ENCODE results near the gene ZFAND3. TPM values are rescaled to one million over a fixed set of nuclear protein-coding genes. Genes with fewer than 3 reads are reported as not detected.

Gene ZFAND3
- total RNA-seq, 1 donor from 2014 or later, result 32.7 TPM

DNA sequence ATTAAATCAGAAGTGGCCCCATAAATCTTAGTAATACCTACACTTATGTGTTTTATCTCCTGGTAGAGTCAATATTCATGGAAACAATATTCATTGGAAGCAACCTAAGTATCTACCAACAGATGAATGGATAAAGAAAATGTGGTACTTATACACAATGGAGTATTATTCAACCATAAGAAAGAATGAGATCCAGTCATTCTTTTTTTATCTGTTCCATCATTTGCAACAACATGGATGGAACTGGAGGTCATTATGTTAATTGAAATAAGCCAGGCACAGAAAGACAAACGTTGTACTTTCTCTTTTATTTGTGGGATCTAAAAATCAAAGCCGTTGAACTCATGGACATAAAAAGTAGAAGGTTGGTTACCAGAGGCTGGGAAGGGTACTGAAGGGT, 268.5 kb downstream of the ZFAND3 start:
- Histone ChIP-seq H3K27me3 (no peaks in the 10 kb centered on the region), H3K27ac (no peak overlapping the region), H3K4me3 (no peak overlapping the region), H3K36me3 (peaks cover 0 to 5% of the 10 kb centered on the region in 2 donors), H3K4me1 (peaks cover 0 to 10% of the 10 kb centered on the region in 2 donors), H3K9me3 (no peaks in the 10 kb centered on the region)
- intact Hi-C loops (cut with DNase I), result no loop called here
- TF ChIP-seq, protein P1, sequence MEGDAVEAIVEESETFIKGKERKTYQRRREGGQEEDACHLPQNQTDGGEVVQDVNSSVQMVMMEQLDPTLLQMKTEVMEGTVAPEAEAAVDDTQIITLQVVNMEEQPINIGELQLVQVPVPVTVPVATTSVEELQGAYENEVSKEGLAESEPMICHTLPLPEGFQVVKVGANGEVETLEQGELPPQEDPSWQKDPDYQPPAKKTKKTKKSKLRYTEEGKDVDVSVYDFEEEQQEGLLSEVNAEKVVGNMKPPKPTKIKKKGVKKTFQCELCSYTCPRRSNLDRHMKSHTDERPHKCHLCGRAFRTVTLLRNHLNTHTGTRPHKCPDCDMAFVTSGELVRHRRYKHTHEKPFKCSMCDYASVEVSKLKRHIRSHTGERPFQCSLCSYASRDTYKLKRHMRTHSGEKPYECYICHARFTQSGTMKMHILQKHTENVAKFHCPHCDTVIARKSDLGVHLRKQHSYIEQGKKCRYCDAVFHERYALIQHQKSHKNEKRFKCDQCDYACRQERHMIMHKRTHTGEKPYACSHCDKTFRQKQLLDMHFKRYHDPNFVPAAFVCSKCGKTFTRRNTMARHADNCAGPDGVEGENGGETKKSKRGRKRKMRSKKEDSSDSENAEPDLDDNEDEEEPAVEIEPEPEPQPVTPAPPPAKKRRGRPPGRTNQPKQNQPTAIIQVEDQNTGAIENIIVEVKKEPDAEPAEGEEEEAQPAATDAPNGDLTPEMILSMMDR (IDR thresholded peaks at IDR 0.05), result no peak
- no peak for DNase-seq (ENCODE audit: low spot score in 2 of 2)

GRCh38 chr6:38088829-38089228, 269.3 kb downstream of the ZFAND3 start:
- H3K4me3 ChIP-seq, result no peak overlapping the region
- TF ChIP-seq, protein P1 (IDR thresholded peaks at IDR 0.05), result no peak
- intact Hi-C loops (cut with DNase I), result no loop called here
- H3K36me3 ChIP-seq, result no peaks in the 10 kb centered on the region
- no peak overlapping the region for H3K27ac ChIP-seq
- H3K27me3 ChIP-seq, result no peaks in the 10 kb centered on the region
- no peaks in the 10 kb centered on the region for H3K9me3 ChIP-seq
- peaks cover 0 to 10% of the 10 kb centered on the region in 2 donors for H3K4me1 ChIP-seq
- no peak for DNase-seq (ENCODE audit: low spot score in 2 of 2)

DNA sequence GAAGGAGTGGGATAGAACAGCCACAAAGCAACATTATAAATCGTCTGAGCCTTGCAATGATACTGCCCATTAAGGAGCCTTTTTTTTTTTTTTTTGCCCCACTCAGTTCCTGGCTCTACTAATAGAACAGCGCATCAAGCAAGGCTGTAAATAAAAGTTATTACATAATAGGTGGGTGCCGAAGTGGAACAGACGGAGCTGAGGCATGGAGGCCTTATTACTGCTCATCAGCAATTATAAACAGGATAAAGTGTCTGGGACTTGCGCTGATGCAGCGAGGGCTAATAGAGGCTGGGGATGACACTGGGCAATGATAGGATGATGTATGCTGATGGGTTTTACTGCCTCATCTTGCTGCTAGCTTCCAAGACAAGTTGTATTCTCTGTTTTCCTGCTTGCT, 272.1 kb downstream of the ZFAND3 start:
- Histone ChIP-seq H3K36me3 (no peaks in the 10 kb centered on the region), H3K4me3 (no peak overlapping the region), H3K9me3 (no peaks in the 10 kb centered on the region), H3K27me3 (no peaks in the 10 kb centered on the region), H3K27ac (no peak overlapping the region), H3K4me1 (peaks cover 0 to 10% of the 10 kb centered on the region in 2 donors)
- intact Hi-C loops (cut with DNase I), result no loop called here
- no peak for DNase-seq (ENCODE audit: low spot score in 2 of 2)
- TF ChIP-seq, protein P1 (IDR thresholded peaks at IDR 0.05), result no peak

GRCh38 chr6:38092465-38092864, 272.9 kb downstream of the ZFAND3 start:
- Histone ChIP-seq H3K27ac (no peak overlapping the region), H3K36me3 (no peaks in the 10 kb centered on the region), H3K4me3 (no peak overlapping the region), H3K9me3 (no peaks in the 10 kb centered on the region), H3K27me3 (no peaks in the 10 kb centered on the region), H3K4me1 (peaks cover 0 to 10% of the 10 kb centered on the region in 2 donors)
- intact Hi-C loops (cut with DNase I), result no loop called here
- no peak for DNase-seq (ENCODE audit: low spot score in 2 of 2)
- TF ChIP-seq, protein P1 (IDR thresholded peaks at IDR 0.05), result no peak

DNA sequence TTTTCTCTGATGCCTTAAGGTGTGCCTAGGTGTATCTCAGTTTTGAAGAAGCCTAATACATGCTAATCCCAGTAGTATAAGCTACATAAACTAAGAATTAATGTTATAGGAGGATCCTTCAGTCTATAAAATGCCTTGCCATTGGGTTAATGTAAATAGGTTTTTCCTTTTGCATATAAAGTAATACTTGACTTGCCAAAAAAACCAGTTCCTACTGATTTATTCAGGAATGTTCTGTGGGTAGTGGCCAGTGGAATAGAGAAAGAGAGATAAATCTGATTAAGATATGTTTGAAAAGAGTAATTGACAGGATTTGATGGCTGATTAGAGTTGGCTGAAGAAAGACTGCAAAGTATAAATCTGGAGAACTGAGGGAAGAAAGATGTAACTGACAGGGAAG, 273.4 kb downstream of the ZFAND3 start:
- H3K9me3 ChIP-seq, result no peaks in the 10 kb centered on the region
- H3K27me3 ChIP-seq, result no peaks in the 10 kb centered on the region
- TF ChIP-seq, protein P1 (IDR thresholded peaks at IDR 0.05), result no peak
- no peak overlapping the region for H3K4me3 ChIP-seq
- DNase-seq (ENCODE audit: low spot score in 2 of 2), result no peak
- H3K4me1 ChIP-seq, result peaks cover 0 to 10% of the 10 kb centered on the region in 2 donors
- intact Hi-C loops (cut with DNase I), result no loop called here
- no peaks in the 10 kb centered on the region for H3K36me3 ChIP-seq
- H3K27ac ChIP-seq, result no peak overlapping the region

DNA sequence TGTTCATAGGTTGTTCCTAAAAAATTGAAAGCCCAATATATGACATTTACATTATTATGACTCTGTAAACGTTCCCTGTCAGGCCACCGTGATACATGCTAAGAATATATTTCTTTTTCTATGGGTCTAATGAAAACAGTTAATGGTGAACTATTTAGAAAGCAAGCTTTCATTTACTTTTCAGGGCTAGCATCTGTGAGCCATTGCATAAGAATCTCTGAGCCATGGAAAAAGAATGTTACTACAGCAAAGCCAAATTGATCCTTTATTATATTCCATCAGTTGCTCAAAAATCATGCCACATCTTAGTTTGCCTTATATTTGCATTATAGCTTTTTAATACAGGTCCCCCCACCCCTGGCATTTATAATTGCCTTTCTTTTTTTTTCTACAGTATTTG, 275.5 kb downstream of the ZFAND3 start:
- intact Hi-C loops (cut with DNase I), result no loop called here

More for the DNA sequence above, 275.5 kb downstream of the ZFAND3 start:
- no peak for DNase-seq (ENCODE audit: low spot score in 2 of 2)
- Histone ChIP-seq H3K27ac (no peak overlapping the region), H3K27me3 (no peaks in the 10 kb centered on the region), H3K9me3 (no peaks in the 10 kb centered on the region), H3K36me3 (no peaks in the 10 kb centered on the region), H3K4me1 (peaks cover 0 to 10% of the 10 kb centered on the region in 2 donors), H3K4me3 (no peak overlapping the region)
- TF ChIP-seq, protein P1 (IDR thresholded peaks at IDR 0.05), result no peak

All from ascending aorta (tissue), 2 donors.